8988T (cell line): Measurements from ENCODE around the gene KATNAL1.

Experiments used
- DNase-seq: peaks from one replicate; pipeline ENCODE4 v3.0.0; 2011

Gene KATNAL1

GRCh38 chr13:30158774-30159445 is 148.4 kb downstream of the KATNAL1 start:
- no peak for DNase-seq

GRCh38 chr13:30157616-30157993 is 149.7 kb downstream of the KATNAL1 start:
- no peak for DNase-seq

DNA sequence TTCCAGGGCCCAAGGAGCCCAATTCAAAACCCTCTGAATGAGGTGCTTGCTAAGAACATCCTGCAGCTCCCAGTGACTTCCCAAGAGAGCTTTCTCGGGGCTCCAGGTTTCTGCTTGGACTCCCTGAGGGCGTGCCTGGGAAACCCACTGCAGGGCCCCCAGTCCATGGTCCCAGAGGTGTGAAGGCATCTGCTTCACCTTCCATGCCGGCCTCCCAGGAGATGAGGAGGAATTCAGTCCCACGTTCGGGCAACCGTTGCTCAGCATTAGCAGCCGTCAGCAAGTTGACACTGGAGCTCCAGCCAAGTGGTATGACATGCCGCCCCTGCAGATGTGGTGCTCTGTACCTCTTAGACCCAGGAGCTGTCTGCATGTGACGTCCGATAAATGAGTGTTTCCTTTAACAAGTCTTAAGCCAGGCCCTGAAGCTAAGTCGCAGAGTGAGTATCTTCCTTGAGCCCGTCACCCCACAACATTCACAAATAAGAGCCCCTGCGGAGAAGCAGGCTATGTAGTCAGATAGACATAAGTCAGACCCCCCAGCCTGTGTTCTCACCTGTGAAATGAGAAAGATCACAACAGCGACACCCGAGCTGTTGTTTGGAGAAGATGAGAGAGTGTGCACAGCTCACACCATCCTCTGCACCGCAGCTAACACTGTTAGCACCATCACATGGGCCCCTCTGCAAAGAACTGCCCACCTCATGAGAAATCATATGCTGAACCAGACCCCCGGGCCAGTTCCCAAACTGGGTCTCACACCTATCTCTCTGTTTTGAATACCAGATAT is 150.3 kb downstream of the KATNAL1 start:
- DNase-seq = no peak

DNA sequence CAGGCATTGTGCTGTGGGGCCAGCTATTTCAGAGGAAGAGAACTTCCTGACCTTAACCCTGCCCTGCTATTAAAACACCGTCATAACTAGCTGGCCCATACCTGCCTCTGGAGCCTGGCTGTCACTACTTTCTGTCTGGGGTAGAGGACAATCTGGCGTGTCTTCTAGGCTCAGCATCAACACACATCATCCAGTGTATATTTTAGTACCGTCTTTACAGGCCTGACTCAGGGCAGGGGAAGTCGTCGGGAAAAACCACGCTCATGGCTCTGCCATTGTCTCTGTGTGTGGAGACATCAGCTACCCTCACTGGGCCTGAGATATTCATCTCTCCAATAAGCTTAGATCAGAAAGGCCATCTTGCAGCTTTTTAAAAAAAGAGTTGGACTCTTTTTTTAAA is 151.1 kb downstream of the KATNAL1 start:
- no peak for DNase-seq

DNA sequence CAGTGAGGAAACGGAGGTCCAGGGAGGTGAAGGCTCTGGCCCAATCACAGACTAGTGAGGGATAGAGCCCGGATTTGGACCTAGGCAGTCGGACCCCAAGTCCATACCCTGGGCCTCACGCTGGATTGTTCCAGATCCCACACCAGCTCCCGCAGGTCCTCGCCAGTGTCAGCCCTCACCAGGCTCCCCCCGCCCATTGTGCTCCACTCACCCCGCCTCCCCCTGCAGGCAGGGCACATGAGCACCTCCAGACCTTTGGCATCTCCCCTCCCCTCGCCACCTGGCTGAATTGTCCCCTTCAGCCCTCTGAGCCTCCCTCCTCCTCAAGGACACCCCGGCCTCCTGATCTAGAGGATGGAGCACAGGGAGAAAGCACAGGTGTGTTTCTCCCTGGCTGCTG is 152.4 kb downstream of the KATNAL1 start:
- no peak for DNase-seq

DNA sequence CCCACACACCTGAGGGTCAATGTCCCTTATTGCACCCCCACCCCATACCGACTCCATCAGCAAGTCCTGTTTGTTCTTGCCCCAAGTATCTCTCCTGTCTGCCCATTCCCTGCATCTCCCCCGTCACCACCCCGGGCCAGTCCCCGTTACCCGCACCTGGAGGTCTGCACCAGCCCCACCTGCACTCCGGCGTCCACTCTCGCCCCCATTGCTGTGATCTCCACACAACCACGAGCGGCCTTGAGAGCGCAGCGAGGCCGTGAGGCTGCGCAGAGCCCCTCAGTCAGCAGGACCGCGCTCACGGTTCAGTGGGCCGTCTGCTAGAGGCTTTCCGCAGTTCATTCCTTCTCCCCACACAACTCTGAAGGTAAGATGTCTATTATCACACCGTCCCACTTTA is 152.8 kb downstream of the KATNAL1 start:
- no peak for DNase-seq

DNA sequence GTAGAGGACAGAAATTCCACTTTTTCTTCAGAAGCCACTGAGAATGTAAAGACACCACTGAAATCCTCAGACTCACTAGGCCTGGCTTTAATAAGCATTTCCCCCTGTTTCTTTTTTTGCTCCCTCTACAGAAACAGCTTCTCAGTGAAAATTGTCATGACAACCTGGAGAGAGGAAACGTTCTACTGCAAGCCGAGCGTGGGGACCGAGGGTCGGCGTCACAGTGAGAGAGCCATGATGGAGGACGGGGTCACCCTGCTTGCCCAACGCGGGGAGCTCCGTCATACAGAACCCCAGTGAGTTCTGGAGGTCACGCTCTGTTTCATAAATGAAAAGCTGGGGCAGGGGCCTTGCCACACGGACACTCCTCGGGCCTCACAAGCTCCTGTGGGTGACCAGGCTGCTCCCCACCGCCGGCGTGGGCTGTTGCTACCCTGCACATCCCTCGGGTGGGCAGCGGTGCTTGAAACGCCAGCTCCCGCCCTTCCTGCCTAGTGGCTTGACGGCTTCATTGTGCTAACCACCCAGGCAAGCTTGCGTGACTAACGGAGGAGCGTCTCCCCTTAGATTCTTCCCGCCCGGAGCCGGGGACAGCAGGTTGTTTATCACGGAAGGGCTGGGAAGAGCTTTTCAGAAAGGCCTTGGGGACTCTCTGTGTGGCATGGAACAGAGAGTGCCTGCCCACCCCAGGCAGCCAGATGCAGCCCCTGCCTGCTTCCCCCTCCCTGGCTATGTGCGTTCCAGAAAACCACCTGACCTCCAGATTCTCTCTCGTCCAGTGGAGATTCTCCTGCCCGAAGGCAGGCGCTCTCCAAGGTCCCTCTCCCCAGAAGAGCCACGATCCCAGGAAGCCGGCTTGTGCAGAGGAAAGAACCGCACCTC is 153.6 kb downstream of the KATNAL1 start:
- no peak for DNase-seq
